Tibial artery (tissue), 4 donors: ENCODE data around the gene CDC25A.
A peak's percentile ranks its signal among the peaks of the same experiment; 100 is the strongest.
"Not testable (repeated sequence)": the region's sequence is repeated elsewhere in the genome, so short reads cannot be mapped to it uniquely, and the experiment has no call there.

ENCODE experiments used
- DNase-seq, 2 donors: peaks; one replicate each; pipeline ENCODE4 v3.0.0-alpha.2; 2019
- H3K27ac ChIP-seq, 2 donors: fragments of 200-600 bp; sonication (generic) in 1 of 2; 1 replicate in 1 of 2; 2 replicates in 1 of 2; pipeline ENCODE4 v1.5.1; 2018 to 2019; ENCODE audit warnings: mild to moderate bottlenecking in 1 of 2
- H3K27me3 ChIP-seq, 2 donors: fragments of 200-600 bp; sonication (generic) in 1 of 2; one replicate each; pipeline versions ENCODE4 v1.5.1 to v1.6.0; 2016 to 2019
- H3K36me3 ChIP-seq, 3 donors: fragments of 200-600 bp; sonication (generic) in 2 of 3; one replicate each; pipeline ENCODE4 v1.5.1; 2016 to 2019; ENCODE audit warnings: mild to moderate bottlenecking in 2 of 3
- H3K4me1 ChIP-seq, 4 donors: fragments of 200-600 bp; sonication (generic) in 2 of 4; 1 replicate in 3 of 4; 2 replicates in 1 of 4; pipeline ENCODE4 v1.5.1; 2016 to 2019
- H3K4me3 ChIP-seq, 2 donors: fragments of 200-600 bp; sonication (generic) in 1 of 2; 1 replicate in 1 of 2; 2 replicates in 1 of 2; pipeline ENCODE4 v1.5.1; 2018 to 2019; ENCODE audit warnings: mild to moderate bottlenecking in 2 of 2
- H3K9me3 ChIP-seq, 3 donors: fragments of 200-600 bp; sonication (generic) in 1 of 3; one replicate each; pipeline ENCODE4 v1.5.1; 2016 to 2019
- CTCF ChIP-seq, 2 experiments: fragments of 200-600 bp in 1 of 2; fragments of 450-650 bp in 1 of 2; IDR thresholded peaks; one replicate each; pipeline ENCODE4 v1.5.1; 2017 to 2019; ENCODE audit warnings: antibody characterized with exemption in 2 of 2, mild to moderate bottlenecking in 1 of 2, moderate library complexity in 1 of 2
- intact Hi-C: fragments of 100-400 bp; cut with DNase I; formaldehyde crosslinking; loops from one replicate; pipeline ENCODE4 v1.15.0; 2023; ENCODE audit warnings: low total_unique reads

The CDC25A gene

GRCh38 chr3:48112813-48113212 lies 75.4 kb downstream of the CDC25A start:
- Histone ChIP-seq H3K4me1 (peaks cover 0 to 19% (median 2%) of the 10 kb centered on the region in 4 donors), H3K27me3 (no peaks in the 10 kb centered on the region), H3K4me3 (peak overlapping the region in 1 of 2 donors; percentile 24), H3K36me3 (no peaks in the 10 kb centered on the region), H3K9me3 (no peaks in the 10 kb centered on the region), H3K27ac (peak overlapping the region; percentile 45 to 64)
- intact Hi-C loops = no loop called here
- no peak for TF ChIP-seq CTCF (IDR thresholded peaks at IDR 0.05)
- DNase-seq = no peak

DNA sequence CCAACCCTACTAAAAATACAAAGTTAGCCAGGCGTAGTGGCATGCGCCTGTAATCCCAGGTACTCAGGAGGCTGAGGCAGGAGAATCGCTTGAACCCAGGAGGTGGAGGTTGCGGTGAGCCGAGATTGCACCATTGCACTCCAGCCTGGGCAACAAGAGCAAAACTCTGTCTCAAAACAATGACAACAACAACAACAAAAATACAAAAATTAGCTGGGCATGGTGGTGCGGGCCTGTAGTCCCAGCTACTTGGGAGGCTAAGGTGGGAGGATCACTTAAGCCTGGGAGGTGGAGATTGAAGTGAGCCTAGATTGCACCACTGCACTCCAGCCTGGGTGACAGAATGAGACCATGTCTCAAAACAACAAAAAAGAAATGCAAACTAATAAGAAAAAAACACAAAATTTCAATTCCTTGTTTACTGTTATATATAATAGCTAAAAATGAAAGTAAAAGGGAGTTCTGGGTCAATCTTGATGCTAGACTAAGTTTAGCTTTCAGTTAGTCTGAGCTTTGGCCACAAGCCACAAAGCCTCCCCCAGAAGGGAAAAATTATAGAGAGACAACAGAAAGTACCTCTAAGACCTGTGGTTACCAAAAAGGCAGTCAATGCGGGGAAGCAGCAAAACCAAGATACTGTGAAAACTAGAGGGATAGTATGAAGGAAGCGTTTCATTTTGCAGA lies 76.0 kb downstream of the CDC25A start:
- peak overlapping the region in 1 of 2 donors; percentile 24 for H3K4me3 ChIP-seq
- H3K36me3 ChIP-seq, H3K27me3 ChIP-seq, DNase-seq, H3K9me3 ChIP-seq, intact Hi-C loops: not testable (repeated sequence)
- H3K27ac ChIP-seq = peak overlapping the region; percentile 45 to 64
- H3K4me1 ChIP-seq = peaks cover 0 to 19% (median 2%) of the 10 kb centered on the region in 4 donors

DNA sequence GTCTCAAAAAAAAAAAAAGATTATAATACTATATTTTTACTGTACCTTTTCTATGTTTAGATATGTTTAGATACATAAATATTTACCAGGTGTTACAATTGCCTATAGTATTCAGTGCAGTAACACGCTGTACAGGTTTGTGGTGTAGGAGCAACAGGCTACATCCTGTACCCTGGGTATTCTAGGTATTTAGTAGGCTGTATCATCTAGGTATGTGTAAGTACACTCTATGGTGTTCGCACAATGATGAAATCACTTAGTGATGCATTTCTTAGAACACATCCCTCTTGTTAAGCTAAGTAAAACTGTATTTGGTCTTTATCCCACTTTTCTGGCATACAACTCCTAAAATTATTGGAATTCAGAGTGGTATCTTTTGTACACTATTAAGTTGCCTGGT lies 77.8 kb downstream of the CDC25A start:
- no peak overlapping the region for H3K4me3 ChIP-seq
- H3K36me3 ChIP-seq = no peaks in the 10 kb centered on the region
- no peak overlapping the region for H3K27ac ChIP-seq
- H3K4me1 ChIP-seq = peaks cover 0 to 19% (median 2%) of the 10 kb centered on the region in 4 donors
- intact Hi-C loops = no loop called here
- no peak for TF ChIP-seq CTCF (IDR thresholded peaks at IDR 0.05)
- no peaks in the 10 kb centered on the region for H3K9me3 ChIP-seq
- no peak for DNase-seq
- no peaks in the 10 kb centered on the region for H3K27me3 ChIP-seq

DNA sequence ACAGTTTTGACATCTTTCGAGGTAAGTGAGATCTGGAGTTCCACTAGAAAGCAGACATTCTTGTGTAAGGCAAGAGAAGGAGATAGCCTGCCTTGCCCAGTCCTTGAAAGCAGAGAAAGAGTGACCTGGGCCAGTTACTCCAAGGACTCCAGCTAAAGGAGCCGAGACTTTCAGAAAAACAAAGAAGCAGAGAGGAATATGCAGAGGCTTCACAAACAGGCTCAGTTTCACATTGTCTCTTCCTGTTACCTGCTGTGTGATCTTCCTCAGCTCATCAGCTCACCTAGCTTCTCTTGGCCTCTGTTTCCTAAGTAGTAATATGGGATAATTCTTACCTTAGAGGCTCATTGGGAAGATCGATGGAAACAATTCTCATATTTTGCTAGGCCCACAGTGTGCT lies 81.0 kb downstream of the CDC25A start:
- H3K9me3 ChIP-seq = no peaks in the 10 kb centered on the region
- no peak overlapping the region for H3K4me3 ChIP-seq
- H3K27me3 ChIP-seq = no peaks in the 10 kb centered on the region
- no peaks in the 10 kb centered on the region for H3K36me3 ChIP-seq
- intact Hi-C loops = no loop called here
- no peak overlapping the region for H3K27ac ChIP-seq
- TF ChIP-seq CTCF (IDR thresholded peaks at IDR 0.05) = no peak
- peaks cover 0 to 3% (median 0%) of the 10 kb centered on the region in 4 donors for H3K4me1 ChIP-seq
- no peak for DNase-seq
